OCI-LY7 (cell line): ENCODE measurements around the gene CAPZB. TPM values are rescaled to one million over a fixed set of nuclear protein-coding genes. Genes with fewer than 3 reads are reported as not detected.

Source experiments
- BruUV-seq: library from RNA; stranded (reverse); fragments of 400-500 nt; replicated peaks from 2 replicates; lab custom pipeline; 2021; lab: Mats Ljungman, UMichigan
- CTCF ChIA-PET: fragments of 300-600 bp; sonication (Branson Sonifier 250); formaldehyde crosslinking; loops from one replicate; lab custom pipeline; 2022; ENCODE audit warnings: antibody characterized with exemption; ENCODE audit not compliant: unreplicated experiment; lab: Charles Lee
- POLR2A ChIA-PET: fragments of 300-600 bp; sonication (Branson Sonifier 250); formaldehyde crosslinking; loops from one replicate; lab custom pipeline; 2022; ENCODE audit warnings: antibody characterized with exemption; lab: Charles Lee
- DNase-seq: peaks from one replicate; pipeline ENCODE4 v3.0.0-alpha.2; 2015; ENCODE audit warnings: low spot score
- H2AFZ ChIP-seq: fragments of 200-600 bp; sonication (generic), shearing (Covaris generic); 2 replicates; pipeline ENCODE4 v1.6.1; 2014; ENCODE audit warnings: mild to moderate bottlenecking, antibody characterized with exemption, low read length, moderate library complexity
- H3K27ac ChIP-seq: fragments of 200-600 bp; sonication (generic); 2 replicates; pipeline ENCODE4 v1.5.1; 2014; ENCODE audit warnings: mixed run types, low read depth, mild to moderate bottlenecking, moderate library complexity, low read length, inconsistent platforms; ENCODE audit not compliant: poor library complexity, severe bottlenecking
- H3K36me3 ChIP-seq: fragments of 200-600 bp; sonication (generic); 2 replicates; pipeline ENCODE4 v1.6.1; 2014; ENCODE audit warnings: mild to moderate bottlenecking, antibody characterized with exemption, low read length, moderate library complexity, mixed read lengths; ENCODE audit not compliant: insufficient read depth
- H3K4me1 ChIP-seq: fragments of 200-600 bp; sonication (generic); 2 replicates; pipeline ENCODE4 v1.5.1; 2014; ENCODE audit warnings: mild to moderate bottlenecking, low read length; ENCODE audit not compliant: insufficient read depth, poor library complexity, severe bottlenecking
- H3K4me2 ChIP-seq: fragments of 200-600 bp; sonication (generic); 2 replicates; pipeline ENCODE4 v1.6.1; 2014; ENCODE audit warnings: mild to moderate bottlenecking, low read length
- H3K4me3 ChIP-seq: fragments of 200-600 bp; sonication (generic); 2 replicates; pipeline ENCODE4 v1.5.1; 2014; ENCODE audit warnings: mild to moderate bottlenecking, low read depth, low read length; ENCODE audit not compliant: poor library complexity, severe bottlenecking
- H3K79me2 ChIP-seq: fragments of 200-600 bp; sonication (generic); 2 replicates; pipeline ENCODE4 v1.6.1; 2016; ENCODE audit warnings: low read depth, mild to moderate bottlenecking, low read length, moderate library complexity, mixed read lengths; ENCODE audit not compliant: insufficient read depth
- H3K9me2 ChIP-seq: fragments of 200-600 bp; sonication (generic); 2 replicates; pipeline ENCODE4 v1.6.1; 2016; ENCODE audit warnings: mild to moderate bottlenecking, low read length, mixed read lengths; ENCODE audit not compliant: insufficient read depth
- H3K9me3 ChIP-seq: fragments of 200-600 bp; sonication (generic); 2 replicates; pipeline ENCODE4 v1.6.1; 2014; ENCODE audit warnings: mild to moderate bottlenecking, mixed run types, low read length, mixed read lengths
- H4K20me1 ChIP-seq: fragments of 200-600 bp; sonication (generic); 2 replicates; pipeline ENCODE4 v1.6.1; 2014; ENCODE audit warnings: mild to moderate bottlenecking, antibody characterized with exemption, low read length, moderate library complexity, mixed read lengths; ENCODE audit not compliant: insufficient read depth
- EZH2phosphoT487 ChIP-seq: fragments of 200-600 bp; sonication (generic); IDR thresholded peaks from 2 replicates; pipeline ENCODE4 v1.6.1; 2018; ENCODE audit warnings: low read depth, borderline replicate concordance, mild to moderate bottlenecking, mixed run types, antibody characterized with exemption, low read length, moderate library complexity, mixed read lengths
- intact Hi-C: fragments of 100-400 bp; cut with micrococcal nuclease; formaldehyde crosslinking; loops from one replicate; pipeline ENCODE4 v1.10.0; 2022; ENCODE audit not compliant: unreplicated experiment
- total RNA-seq, 2 experiments: library from RNA; depleted of rRNA in 1 of 2; stranded (reverse); fragments of >200 nt in 1 of 2; shearing (Covaris generic) in 1 of 2; gene quantifications; 2 replicates each; pipeline ENCODE4 v1.2.3, GENCODE V29; 2014 to 2022
- TF ChIP-seq, protein P1 (sequence below): fragments of 200-600 bp; sonication (generic); conservative IDR thresholded peaks from 2 replicates; pipeline ENCODE4 v1.5.1; 2014; ENCODE audit warnings: mild to moderate bottlenecking, antibody characterized with exemption, low read length, moderate library complexity, mixed read lengths

Gene CAPZB
- total RNA-seq, 2 experiments from 2014 or later: 61.3 to 187 TPM

DNA sequence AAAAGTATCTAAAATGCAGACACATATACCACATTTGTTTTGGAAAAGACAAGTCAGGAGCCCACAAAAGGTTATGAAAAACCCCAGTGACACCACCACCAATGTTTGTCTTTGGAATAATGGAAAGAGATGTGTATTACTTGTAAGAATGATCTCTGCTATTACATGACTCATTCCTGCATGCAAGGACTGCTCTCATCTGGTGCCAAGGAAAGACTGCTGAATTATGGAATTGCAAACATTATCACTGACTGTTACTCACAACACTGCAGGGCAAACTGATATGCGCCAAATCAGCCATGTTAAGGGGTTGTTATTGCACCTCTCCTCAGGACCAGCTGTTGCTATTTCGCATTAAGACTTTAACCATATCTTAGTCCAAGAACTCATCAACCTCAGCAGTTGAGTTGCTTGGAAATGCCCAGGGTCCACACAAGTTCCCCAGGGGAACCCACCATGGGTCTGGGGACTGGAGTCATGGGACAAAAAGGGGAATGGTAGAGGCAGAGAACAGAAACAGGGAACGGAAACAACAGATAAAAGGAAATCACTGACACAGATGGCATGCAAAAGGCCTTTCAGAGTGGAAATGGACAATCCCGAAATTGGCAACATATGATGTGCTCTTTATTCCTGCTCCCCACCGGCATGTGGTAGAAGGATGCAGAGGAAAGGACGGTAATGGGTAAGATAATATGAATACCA, 34.4 kb downstream of the CAPZB start:
- ChIA-PET POLR2A (no interaction called here), CTCF (no interaction called here)
- no peak overlapping the region for H3K4me3 ChIP-seq
- DNase-seq: no peak
- intact Hi-C loops: no loop called here
- H3K4me1 ChIP-seq: peaks cover 9% of the 10 kb centered on the region
- BruUV-seq: no TSS peak
- H3K27ac ChIP-seq: no peak overlapping the region
- peaks cover 26% of the 10 kb centered on the region for H4K20me1 ChIP-seq
- H2AFZ ChIP-seq: no peak overlapping the region
- peaks cover 11% of the 10 kb centered on the region; the same call in 1 of the 2 replicates for H3K36me3 ChIP-seq
- no peak overlapping the region for H3K4me2 ChIP-seq
- no peaks in the 10 kb centered on the region for H3K9me3 ChIP-seq
- H3K79me2 ChIP-seq: peaks cover 13% of the 10 kb centered on the region; the same call in 1 of the 2 replicates
- no peaks in the 10 kb centered on the region for H3K9me2 ChIP-seq
- no peak for TF ChIP-seq EZH2phosphoT487
- TF ChIP-seq, protein P1, sequence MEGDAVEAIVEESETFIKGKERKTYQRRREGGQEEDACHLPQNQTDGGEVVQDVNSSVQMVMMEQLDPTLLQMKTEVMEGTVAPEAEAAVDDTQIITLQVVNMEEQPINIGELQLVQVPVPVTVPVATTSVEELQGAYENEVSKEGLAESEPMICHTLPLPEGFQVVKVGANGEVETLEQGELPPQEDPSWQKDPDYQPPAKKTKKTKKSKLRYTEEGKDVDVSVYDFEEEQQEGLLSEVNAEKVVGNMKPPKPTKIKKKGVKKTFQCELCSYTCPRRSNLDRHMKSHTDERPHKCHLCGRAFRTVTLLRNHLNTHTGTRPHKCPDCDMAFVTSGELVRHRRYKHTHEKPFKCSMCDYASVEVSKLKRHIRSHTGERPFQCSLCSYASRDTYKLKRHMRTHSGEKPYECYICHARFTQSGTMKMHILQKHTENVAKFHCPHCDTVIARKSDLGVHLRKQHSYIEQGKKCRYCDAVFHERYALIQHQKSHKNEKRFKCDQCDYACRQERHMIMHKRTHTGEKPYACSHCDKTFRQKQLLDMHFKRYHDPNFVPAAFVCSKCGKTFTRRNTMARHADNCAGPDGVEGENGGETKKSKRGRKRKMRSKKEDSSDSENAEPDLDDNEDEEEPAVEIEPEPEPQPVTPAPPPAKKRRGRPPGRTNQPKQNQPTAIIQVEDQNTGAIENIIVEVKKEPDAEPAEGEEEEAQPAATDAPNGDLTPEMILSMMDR: no peak

DNA sequence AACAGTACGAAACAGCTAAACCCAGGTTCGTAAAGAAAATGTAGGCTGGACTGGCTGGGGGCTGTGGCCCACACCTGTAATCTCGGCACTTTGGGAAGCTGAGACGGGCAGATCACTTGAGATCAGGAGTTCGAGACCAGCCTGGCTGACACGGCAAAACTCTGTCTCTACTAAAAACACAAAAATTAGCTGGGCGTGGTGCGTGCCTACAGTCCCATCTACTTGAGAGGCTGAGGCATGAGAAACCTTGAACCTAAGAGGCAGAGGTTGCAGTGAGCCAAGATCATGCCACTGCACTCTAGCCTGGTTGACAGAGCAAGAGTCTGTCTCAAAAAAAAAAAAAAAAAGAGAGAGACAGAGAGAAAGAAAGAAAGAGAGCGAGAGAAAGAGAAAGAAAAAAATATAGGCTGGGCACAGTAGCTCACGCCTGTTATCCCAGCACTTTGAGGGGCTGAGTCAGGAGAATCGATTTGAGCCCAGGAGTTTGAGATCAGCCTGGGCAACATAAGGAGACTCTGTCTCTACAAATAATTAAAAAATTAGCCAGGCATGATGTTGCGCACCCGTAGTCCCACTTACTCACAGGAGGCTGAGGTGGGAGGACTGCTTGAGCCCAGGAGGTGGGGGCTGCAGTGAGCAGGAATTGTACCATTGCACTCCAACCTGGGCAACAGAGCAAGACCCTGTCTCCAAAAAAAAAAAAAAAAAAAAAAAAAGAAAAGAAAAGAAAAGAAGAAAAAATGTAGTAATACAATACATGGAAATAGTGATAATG, 35.7 kb downstream of the CAPZB start:
- Histone ChIP-seq H3K27ac (no peak overlapping the region), H3K9me3 (no peaks in the 10 kb centered on the region), H3K9me2 (no peaks in the 10 kb centered on the region), H3K79me2 (peaks cover 16% of the 10 kb centered on the region; the same call in 1 of the 2 replicates), H2AFZ (no peak overlapping the region), H3K4me3 (no peak overlapping the region), H3K4me2 (no peak overlapping the region), H3K36me3 (peaks cover 11% of the 10 kb centered on the region; the same call in 1 of the 2 replicates), H3K4me1 (peaks cover 19% of the 10 kb centered on the region), H4K20me1 (peaks cover 31% of the 10 kb centered on the region)
- intact Hi-C loops: no loop called here
- no peak for TF ChIP-seq EZH2phosphoT487
- TF ChIP-seq, protein P1: no peak
- POLR2A ChIA-PET: no interaction called here
- CTCF ChIA-PET: no interaction called here
- DNase-seq: no peak
- BruUV-seq: no TSS peak
